HG02870 (cell line): ENCODE results near the gene SMPDL3A.

Experiments used
- ATAC-seq: cut with Tn5 transposase; IDR thresholded peaks from one replicate; pipeline ENCODE4 v1.9.1; 2021; ENCODE audit warnings: mild to moderate bottlenecking, moderate library complexity; ENCODE audit not compliant: unreplicated experiment

The SMPDL3A gene

DNA sequence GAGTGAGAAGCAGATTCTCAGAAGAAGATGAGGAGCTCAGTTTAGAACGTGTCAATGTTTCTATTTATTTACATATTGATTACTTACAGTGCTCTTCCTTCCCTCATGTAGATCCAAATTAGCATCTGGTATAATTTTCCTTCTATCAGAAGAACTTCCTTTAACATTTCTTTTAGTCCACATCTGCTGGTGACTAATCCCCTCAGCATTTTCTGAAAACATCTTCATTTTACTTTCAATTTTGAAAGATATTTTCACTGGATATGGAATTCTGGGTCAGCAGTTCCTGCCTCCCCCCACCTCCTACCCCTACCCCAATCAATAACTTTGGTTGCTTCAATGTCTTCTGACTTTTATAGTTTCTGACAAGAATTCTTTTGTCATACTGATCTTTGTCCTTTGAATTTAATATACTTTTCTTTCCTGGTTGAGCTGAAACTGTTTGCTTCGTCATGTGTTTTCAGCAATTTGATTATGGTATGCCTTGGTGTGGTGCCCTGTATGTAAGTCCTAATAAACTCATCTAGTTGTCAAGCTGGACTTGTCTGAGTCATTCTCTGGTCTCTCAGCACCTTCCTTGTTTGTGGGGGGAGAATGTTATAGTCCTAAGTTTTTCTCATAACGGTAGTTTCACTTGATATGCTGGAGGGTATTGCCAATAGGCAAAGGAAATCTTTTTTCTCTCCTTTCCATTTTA is 57.0 kb downstream of the SMPDL3A start:
- ATAC-seq, result no peak

DNA sequence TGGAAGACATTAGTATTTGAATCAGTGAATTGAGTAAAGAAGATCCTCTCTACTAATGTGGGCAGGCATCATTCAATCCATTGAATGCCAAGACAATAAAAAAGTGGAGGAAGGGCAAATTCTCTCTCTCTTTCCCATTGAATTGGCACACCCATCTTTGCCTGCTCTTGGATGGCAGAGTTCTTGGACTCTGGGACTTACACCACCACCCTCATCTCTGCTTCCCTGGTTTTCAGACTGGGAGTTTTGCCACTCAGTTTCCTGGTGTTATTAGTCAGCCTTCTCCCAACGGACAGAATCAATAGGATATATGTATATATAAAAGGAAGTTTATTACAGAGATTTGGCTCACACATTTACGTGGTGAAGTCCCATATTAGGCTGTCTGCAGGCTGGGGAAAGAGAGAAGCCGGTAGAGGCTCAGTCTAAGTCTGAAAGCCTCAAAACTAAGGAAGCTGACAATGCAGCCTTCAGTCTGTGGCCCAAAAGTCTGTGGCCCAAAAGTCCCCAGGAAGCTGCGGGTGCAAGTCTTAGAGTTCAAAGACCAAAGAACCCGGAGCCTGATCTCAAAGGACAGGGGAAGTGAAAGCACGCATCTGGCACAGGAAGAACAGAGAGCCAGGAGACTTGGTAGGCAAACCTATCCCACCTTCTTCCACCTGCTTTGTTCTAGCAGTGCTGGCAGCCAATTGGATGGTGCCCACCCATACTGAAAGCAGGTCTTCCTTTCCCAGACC is 64.4 kb downstream of the SMPDL3A start:
- peak; percentile 96 for ATAC-seq
